ELR (cell line): ENCODE measurements around the gene ANKS1B.
A peak's percentile ranks its signal among the peaks of the same experiment; 100 is the strongest.

Experiments used
- DNase-seq: peaks from one replicate; pipeline ENCODE4 v3.0.0-alpha.2; 2015; ENCODE audit warnings: low read depth

The ANKS1B gene

GRCh38 chr12:99450036-99450630, 534.6 kb downstream of the ANKS1B start:
- no peak for DNase-seq

DNA sequence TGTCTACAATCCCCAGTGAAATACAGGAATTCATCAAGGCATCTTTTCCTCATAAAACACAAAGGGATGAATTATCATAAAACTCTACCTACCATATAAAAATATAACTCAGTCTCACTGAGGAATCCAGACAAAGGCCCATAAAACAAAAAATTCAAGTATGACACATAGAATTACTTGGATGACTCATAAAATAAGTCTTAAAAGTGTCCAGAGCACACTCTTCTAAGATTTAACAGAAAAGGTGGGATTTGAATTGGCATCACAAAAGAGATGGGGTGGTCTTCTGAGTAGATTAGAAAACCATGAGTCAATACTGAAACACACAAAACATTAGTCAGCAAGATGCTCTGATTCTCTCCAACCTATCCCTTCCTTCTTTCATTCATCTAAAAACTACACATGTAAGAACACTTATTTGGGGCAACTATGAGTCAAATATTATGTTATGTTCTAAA, 539.8 kb downstream of the ANKS1B start:
- peak; percentile 38 for DNase-seq

DNA sequence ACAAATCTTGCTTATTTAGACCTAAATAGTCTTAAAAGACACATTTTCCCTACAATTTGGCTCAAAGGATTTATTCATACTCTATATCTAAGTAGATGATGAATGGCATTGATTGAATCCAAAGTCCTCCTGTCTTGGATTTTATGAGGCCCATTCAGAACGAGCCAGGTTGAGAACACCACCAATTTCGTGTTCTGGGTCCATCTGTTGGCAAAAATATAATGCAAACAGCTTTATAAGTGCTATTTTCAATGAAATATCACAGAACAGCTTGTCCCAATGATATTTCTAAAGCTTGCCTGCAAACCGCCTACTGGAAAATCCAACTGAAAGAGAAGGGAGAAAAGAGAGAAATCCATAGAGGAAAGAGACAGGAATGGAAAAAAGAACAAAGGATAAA, 542.0 kb downstream of the ANKS1B start:
- DNase-seq = no peak

DNA sequence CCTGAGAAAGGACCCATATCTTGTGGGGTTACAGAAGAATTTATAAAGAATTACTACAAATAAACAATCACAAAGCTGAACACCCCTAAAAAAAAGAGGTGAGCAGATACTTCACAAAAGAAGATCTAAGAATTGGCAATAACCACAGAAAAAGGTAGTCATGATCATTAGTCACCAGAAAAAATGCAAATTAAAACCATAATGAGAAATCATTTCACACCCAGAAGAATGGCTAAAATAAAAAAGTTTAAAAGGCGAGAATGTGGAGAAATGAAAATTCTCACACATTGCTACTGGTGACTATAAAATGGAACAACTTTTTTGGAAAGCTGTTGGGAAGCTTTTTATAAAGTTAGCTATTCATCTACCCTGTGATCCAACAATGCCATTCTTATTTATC, 545.3 kb downstream of the ANKS1B start:
- DNase-seq = no peak

- no peak for DNase-seq
These were observed 548.2 kb downstream of the ANKS1B start for GRCh38 chr12:99436584-99436983.

GRCh38 chr12:99435095-99435791, 549.5 kb downstream of the ANKS1B start:
- no peak for DNase-seq

GRCh38 chr12:99433155-99433554, 551.6 kb downstream of the ANKS1B start:
- no peak for DNase-seq

DNA sequence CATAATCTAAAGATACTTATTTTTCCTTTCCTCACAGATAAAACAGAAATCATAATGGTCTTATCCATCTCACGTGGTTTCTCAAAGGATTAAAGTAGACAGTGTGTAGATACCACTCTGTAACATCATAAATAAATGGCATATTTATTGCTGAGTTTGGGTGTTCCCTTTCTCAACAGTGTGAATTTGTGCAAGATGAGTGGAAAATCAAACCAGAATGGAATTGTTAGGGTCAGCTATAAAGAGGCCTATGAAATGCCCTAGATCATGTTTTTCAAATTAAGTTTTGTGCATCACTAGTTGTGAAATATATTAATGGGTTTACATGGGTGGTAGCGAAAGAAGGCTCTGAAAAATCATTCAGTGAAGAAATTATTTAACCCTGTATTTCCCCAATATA, 553.5 kb downstream of the ANKS1B start:
- no peak for DNase-seq

- no peak for DNase-seq
These were observed 557.6 kb downstream of the ANKS1B start for GRCh38 chr12:99427104-99427503.

GRCh38 chr12:99418379-99418778, 566.4 kb downstream of the ANKS1B start:
- no peak for DNase-seq

DNA sequence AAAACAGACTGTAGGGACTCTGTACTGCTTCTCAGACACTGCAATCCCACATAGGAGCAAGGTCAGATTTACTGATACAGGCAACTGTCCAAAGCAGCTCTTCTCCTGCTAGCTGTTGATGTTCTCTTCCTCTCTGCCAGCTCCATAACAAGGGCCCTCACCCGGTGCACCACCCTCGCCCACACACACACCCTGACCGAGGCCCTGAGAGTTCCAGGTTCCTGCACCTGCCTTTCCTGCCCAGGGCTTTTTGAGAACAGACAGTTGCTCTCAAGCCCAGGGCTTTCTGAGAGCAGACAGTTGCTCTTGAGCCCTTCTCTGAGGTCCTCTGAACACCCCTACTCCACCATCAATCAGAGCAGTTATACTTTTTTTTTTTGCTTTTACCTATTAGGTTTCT, 571.0 kb downstream of the ANKS1B start:
- DNase-seq = no peak

DNA sequence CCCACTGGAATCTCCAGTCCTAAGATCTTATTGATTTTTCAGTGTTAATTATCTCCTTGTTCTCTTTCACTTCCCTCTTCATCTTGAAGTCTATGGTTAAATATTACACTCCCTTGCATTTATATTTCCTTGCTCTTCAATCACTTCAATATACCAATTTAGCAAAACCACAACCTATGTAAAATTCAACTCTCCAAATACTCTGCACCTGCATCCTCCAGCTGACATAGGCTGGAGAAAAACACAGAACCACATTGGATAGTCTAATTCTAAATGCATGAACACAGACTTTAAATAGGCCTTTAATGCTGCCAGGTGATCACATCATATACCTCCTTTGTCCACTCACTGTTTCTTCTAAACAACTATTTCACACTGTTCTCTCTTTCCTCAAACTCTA, 591.0 kb downstream of the ANKS1B start:
- DNase-seq = no peak

DNA sequence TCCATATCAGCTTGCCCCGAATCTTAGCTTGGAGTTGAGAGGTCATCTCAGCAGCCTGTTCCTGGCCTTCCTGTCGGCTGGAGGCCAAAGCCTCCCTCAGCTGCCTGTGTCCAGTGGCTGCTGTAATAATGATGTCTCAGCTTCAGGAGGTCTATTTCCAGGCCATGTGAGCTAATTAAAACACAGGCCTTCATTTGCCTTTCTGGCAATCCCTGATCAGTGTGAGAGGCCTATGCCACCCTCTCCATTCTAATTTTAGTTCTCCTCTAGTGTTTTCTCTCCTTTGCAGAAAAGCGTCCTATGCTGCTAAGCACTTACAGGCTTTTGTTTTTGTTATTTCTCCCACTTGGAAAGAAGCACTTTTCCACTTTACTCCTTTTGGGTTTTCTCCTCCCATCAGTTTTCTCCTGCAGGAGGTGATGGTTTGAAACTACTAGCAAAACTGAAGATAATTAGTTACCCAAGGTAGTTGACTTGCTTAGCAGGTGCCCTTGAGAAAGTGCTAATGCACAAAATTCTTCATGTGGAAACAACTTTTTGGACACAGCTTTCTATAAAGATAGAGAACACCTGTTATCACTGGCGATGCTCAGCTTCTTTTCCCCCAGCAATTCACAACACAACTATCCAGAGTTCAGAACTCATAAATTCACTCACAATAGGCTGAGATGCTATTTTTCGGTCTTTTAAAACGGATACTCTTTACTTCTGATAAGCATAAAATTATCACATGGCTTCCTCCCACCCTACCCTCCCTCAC, 592.5 kb downstream of the ANKS1B start:
- no peak for DNase-seq

GRCh38 chr12:99390707-99391106, 594.0 kb downstream of the ANKS1B start:
- DNase-seq = peak; percentile 47

GRCh38 chr12:99389751-99390150, 595.0 kb downstream of the ANKS1B start:
- no peak for DNase-seq

DNA sequence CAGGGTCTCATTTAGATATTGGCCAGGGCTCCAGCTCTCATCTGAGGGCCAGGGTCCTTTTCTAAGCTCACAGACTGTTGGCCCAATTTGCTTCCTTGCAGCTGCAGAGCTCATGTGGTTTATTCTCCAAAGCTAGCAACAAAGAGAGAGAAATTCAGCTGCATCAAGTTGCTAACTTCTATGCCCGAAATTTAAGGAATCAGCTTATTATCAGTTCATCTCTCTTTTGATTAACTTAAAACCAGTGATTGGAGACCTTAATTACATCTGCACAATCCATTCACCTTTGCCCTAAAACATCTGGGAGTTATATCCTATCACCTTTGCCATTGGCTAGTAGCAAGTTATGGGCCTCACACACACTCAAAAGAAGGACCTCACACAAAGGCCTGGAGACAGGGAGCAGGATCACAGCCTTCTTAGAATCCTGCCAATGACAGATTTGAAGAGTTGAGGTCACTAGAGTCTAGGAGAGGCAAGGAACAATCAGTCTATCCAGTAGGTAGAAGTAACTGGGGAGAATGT, 596.0 kb downstream of the ANKS1B start:
- DNase-seq = no peak

- no peak for DNase-seq
These were observed 597.1 kb downstream of the ANKS1B start for GRCh38 chr12:99387661-99388060.

DNA sequence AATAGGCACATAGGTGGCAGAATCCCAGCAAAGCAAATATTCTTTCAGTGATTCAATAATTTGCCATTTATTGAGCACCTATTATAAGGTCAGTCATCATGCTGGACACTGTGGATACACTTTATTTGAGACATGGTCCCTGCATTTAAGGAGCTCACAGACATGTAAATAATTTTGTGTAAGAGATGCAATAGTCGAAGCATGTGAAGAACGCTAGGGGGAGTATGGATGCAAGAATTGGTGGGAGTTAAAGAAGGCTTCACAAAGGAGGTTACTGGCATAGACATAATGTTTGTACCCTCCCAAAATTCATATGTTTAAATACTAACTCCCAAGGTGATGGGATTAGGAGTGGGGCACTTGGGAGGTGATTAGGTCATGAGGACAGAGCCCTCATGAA, 597.8 kb downstream of the ANKS1B start:
- DNase-seq = peak; percentile 68

- no peak for DNase-seq
These were observed 601.5 kb downstream of the ANKS1B start for GRCh38 chr12:99383258-99383657.

- no peak for DNase-seq
These were observed 602.7 kb downstream of the ANKS1B start for GRCh38 chr12:99381992-99382391.

DNA sequence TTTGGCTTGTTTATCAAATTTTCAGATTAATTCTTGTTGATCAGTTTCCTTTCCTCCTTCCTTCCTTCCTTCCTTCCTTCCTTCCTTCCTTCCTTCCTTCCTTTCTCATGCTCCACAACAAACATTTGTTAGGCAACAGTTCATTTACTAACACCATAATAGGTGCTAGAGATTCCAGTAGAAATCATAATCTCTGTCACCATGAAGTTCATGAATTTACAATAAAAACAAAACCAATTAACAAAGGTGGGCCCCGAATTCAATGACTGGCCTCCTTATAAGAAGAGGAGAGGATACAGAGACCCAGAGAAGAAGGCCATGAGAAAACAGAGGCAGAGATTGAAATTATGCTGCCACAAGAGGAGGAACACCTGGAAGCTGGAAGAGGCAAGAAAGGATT, 604.0 kb downstream of the ANKS1B start:
- no peak for DNase-seq

- DNase-seq = no peak
These were observed 610.7 kb downstream of the ANKS1B start for GRCh38 chr12:99374023-99374422.
